GM12878 (cell line): ENCODE results near the gene ATP6AP2. TPM values are rescaled to one million over a fixed set of nuclear protein-coding genes. Genes with fewer than 3 reads are reported as not detected.
A peak's percentile ranks its signal among the peaks of the same experiment; 100 is the strongest.
"Not testable (repeated sequence)": the region's sequence is repeated elsewhere in the genome, so short reads cannot be mapped to it uniquely, and the experiment has no call there.

Source experiments
- ATAC-seq: fragments of 200-7000 bp; cut with Tn5 transposase; 3 replicates; pipeline ENCODE4 v1.9.1; 2020; ENCODE audit warnings: mild to moderate bottlenecking, moderate library complexity
- BruUV-seq: library from RNA; stranded (reverse); fragments of 400-500 nt; replicated peaks from 2 replicates; lab custom pipeline; 2021; lab: Mats Ljungman, UMichigan
- CTCF ChIA-PET: fragments of 300-600 bp; sonication (Branson Sonifier 250); formaldehyde crosslinking; extraction: SDS; loops from one replicate; lab custom pipeline; 2021; ENCODE audit warnings: inconsistent platforms; lab: Yijun Ruan, JAX
- POLR2A ChIA-PET: fragments of 350-600 bp; formaldehyde crosslinking; extraction: SDS; loops from one replicate; lab custom pipeline; 2021; ENCODE audit warnings: inconsistent platforms; lab: Charles Lee
- RAD21 ChIA-PET: fragments of 300-600 bp; sonication (Branson Sonifier 250); formaldehyde crosslinking; loops from one replicate; lab custom pipeline; 2023; ENCODE audit warnings: antibody characterized with exemption; ENCODE audit not compliant: unreplicated experiment; lab: Charles Lee
- SMC1A ChIA-PET: fragments of 300-600 bp; sonication (Branson Sonifier 250); formaldehyde crosslinking; loops from one replicate; lab custom pipeline; 2023; ENCODE audit not compliant: unreplicated experiment, uncharacterized antibody; lab: Charles Lee
- DNase-seq: peaks from one replicate; pipeline ENCODE4 v3.0.0-alpha.2; 2011; ENCODE audit warnings: low read depth, low spot score
- FAIRE-seq: peaks from 3 replicates; lab custom pipeline; 2011; peaks lifted over from hg19 to GRCh38; lab: Jason Lieb, UNC
- H2AFZ ChIP-seq: 2 replicates; pipeline ENCODE4 v1.6.0; 2011; ENCODE audit warnings: low read depth, low read length, control low read depth; ENCODE audit not compliant: control insufficient read depth
- H3K27ac ChIP-seq: 2 replicates; pipeline ENCODE4 v1.5.1; 2011; ENCODE audit warnings: control low read depth; ENCODE audit not compliant: control insufficient read depth, insufficient read depth
- H3K27me3 ChIP-seq, 2 experiments: replicated peaks in 1 of 2; 2 replicates each; pipeline versions ENCODE4 v1.6.0 to v1.6.1; 2011; ENCODE audit warnings: low read length in 1 of 2; ENCODE audit not compliant: control insufficient read depth in 2 of 2, insufficient read depth in 2 of 2
- H3K36me3 ChIP-seq, 2 experiments: 2 replicates each; pipeline ENCODE4 v1.5.1; 2011; ENCODE audit warnings: low read length in 1 of 2; ENCODE audit not compliant: control insufficient read depth in 2 of 2, insufficient read depth in 2 of 2
- H3K4me1 ChIP-seq: 2 replicates; pipeline ENCODE4 v1.6.1; 2011; ENCODE audit warnings: mild to moderate bottlenecking, low read length, moderate library complexity, mixed read lengths; ENCODE audit not compliant: control insufficient read depth, insufficient read depth
- H3K4me2 ChIP-seq: 2 replicates; pipeline ENCODE4 v1.6.0; 2011; ENCODE audit warnings: control low read depth; ENCODE audit not compliant: control insufficient read depth, insufficient read depth
- H3K4me3 ChIP-seq: fragments of 200-600 bp; sonication (generic); 2 replicates; pipeline ENCODE4 v1.5.1; 2016
- H3K79me2 ChIP-seq: 2 replicates; pipeline ENCODE4 v1.6.0; 2011; ENCODE audit warnings: low read length; ENCODE audit not compliant: control insufficient read depth, insufficient read depth
- H3K9ac ChIP-seq: 2 replicates; pipeline ENCODE4 v1.8.0; 2011; ENCODE audit warnings: low read length, control low read depth, mixed read lengths; ENCODE audit not compliant: control insufficient read depth, insufficient read depth
- H3K9me3 ChIP-seq: replicated peaks from 3 replicates; pipeline ENCODE4 v1.5.1; 2011; ENCODE audit warnings: mild to moderate bottlenecking, low read length; ENCODE audit not compliant: control insufficient read depth, insufficient read depth
- H4K20me1 ChIP-seq: 2 replicates; pipeline ENCODE4 v1.6.0; 2011; ENCODE audit not compliant: control insufficient read depth, insufficient read depth
- IKZF2 ChIP-seq, 2 experiments: fragments of 450-650 bp; IDR thresholded peaks; 2 replicates each; pipeline ENCODE4 v1.6.1; 2017; ENCODE audit warnings: mild to moderate bottlenecking in 2 of 2, moderate library complexity in 2 of 2
- REST ChIP-seq: IDR thresholded peaks from 2 replicates; pipeline ENCODE4 v1.6.1; 2012; ENCODE audit warnings: mild to moderate bottlenecking, low read depth, low read length
- WGBS: methylation state at CpG from one replicate; pipeline ENCODE4 v1.1.6; 2016; ENCODE audit warnings: low lambda C conversion rate; ENCODE audit not compliant: insufficient replicate concordance, insufficient coverage; ENCODE audit errors: missing lambda C conversion rate; 5-methylcytosine and 5-hydroxymethylcytosine counted together
- in situ Hi-C: fragments of 300-500 bp; cut with MboI; formaldehyde crosslinking; loops from 9 replicates; pipeline ENCODE4 v1.14.3; 2018; ENCODE audit warnings: mixed read lengths
- intact Hi-C: fragments of 100-400 bp; cut with micrococcal nuclease; formaldehyde crosslinking; loops from one replicate; pipeline ENCODE4 v1.14.2; 2022; ENCODE audit not compliant: unreplicated experiment
- polyA plus RNA-seq, 11 experiments: library from polyadenylated mRNA; depleted of rRNA in 4 of 11; unstranded in 6 of 11; stranded (reverse) in 5 of 11; fragments of >200 nt; fragmentation: Nextera tagmentation in 4 of 11; fragmentation: Illumina TruSeq in 1 of 11; extraction: Ambion mirVana in 4 of 11; extraction: Trizol in 1 of 11; gene quantifications; 1 replicate in 1 of 11; 2 replicates in 10 of 11; pipeline versions ENCODE4 v1.2.1 to v1.2.3, GENCODE V29; 2011 to 2016; ENCODE audit warnings: inconsistent platforms in 2 of 11, missing spikeins in 2 of 11, low read depth in 1 of 11
- total RNA-seq, 4 experiments: library from RNA; depleted of rRNA in 3 of 4; stranded (reverse); fragments of >200 nt in 3 of 4; fragmentation: Illumina TruSeq in 1 of 4; extraction: Trizol in 1 of 4; gene quantifications; 2 replicates each; pipeline versions ENCODE4 v1.2.1 to v1.2.3, GENCODE V29; 2013 to 2021
- TF ChIP-seq, protein P1 (sequence below), 3 experiments: IDR thresholded peaks in 2 of 3; conservative IDR thresholded peaks in 1 of 3; 2 replicates each; pipeline ENCODE4 v1.5.1; 2011; ENCODE audit warnings: low read depth in 3 of 3, low read length in 3 of 3, mild to moderate bottlenecking in 3 of 3, control low read depth in 2 of 3, moderate library complexity in 2 of 3, inconsistent platforms in 1 of 3, mixed read lengths in 1 of 3; ENCODE audit not compliant: control insufficient read depth in 2 of 3, insufficient read depth in 1 of 3; ENCODE audit errors: extremely low read depth in 1 of 3

The ATP6AP2 gene
- total and polyA plus RNA-seq, 10 of the 15 experiments (the other 5 are each of a cell fraction or from before 2014, with no cell fraction given): 36.3 to 141 (median 56.0) TPM

GRCh38 chrX:40573763-40574162, 7.0 kb upstream of the ATP6AP2 start (continued):
- no peak for TF ChIP-seq REST
- no peak for TF ChIP-seq IKZF2 (IDR thresholded peaks at IDR 0.05)
- TF ChIP-seq, protein P1, sequence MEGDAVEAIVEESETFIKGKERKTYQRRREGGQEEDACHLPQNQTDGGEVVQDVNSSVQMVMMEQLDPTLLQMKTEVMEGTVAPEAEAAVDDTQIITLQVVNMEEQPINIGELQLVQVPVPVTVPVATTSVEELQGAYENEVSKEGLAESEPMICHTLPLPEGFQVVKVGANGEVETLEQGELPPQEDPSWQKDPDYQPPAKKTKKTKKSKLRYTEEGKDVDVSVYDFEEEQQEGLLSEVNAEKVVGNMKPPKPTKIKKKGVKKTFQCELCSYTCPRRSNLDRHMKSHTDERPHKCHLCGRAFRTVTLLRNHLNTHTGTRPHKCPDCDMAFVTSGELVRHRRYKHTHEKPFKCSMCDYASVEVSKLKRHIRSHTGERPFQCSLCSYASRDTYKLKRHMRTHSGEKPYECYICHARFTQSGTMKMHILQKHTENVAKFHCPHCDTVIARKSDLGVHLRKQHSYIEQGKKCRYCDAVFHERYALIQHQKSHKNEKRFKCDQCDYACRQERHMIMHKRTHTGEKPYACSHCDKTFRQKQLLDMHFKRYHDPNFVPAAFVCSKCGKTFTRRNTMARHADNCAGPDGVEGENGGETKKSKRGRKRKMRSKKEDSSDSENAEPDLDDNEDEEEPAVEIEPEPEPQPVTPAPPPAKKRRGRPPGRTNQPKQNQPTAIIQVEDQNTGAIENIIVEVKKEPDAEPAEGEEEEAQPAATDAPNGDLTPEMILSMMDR (IDR thresholded peaks at IDR 0.05 in 2 of 3, conservative IDR thresholded peaks at IDR 0.05 in 1 of 3; ENCODE audit: control insufficient read depth in 2 of 3, extremely low read depth in 1 of 3, insufficient read depth in 1 of 3, low read depth in 3 of 3, low read length in 3 of 3): peak; percentile 86 to 90 (median 87)

DNA sequence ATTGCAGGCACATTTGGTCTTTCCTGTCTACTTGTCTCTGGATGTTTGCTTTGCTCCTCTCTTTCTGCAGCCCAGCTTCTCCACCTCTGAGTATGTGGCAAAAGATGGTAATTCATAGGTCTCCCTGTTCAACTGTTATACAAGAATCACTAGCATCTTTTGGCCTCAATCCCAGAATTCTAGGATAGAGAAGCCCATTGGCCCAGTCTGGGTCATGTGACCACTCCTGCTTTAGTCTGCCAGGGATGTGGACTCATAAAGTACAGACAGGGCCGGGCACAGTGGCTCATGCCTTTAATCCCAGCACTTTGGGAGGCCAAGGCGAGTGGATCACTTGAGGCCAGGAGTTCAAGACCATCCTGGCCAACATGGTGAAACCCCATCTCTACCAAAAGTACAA, 5.4 kb upstream of the ATP6AP2 start:
- H4K20me1 ChIP-seq, H3K4me1 ChIP-seq, FAIRE-seq, SMC1A ChIA-PET, H2AFZ ChIP-seq, H3K4me3 ChIP-seq, BruUV-seq, H3K27me3 ChIP-seq, H3K27ac ChIP-seq, H3K9me3 ChIP-seq, H3K9ac ChIP-seq, intact Hi-C loops, H3K4me2 ChIP-seq, H3K79me2 ChIP-seq, DNase-seq, ATAC-seq, POLR2A ChIA-PET, H3K36me3 ChIP-seq, in situ Hi-C loops: not testable (repeated sequence)
- 24% methylated on average over 2 of the region's 2 CpGs for WGBS
- RAD21 ChIA-PET: interaction anchor here (0.7 kb wide), 1 partner anchor 17 kb away, joined by 3 read pairs; no protein-coding TSS in a partner anchor
- CTCF ChIA-PET: interaction anchor here (1.6 kb wide), 1 partner anchor 31 kb away, joined by 8 read pairs; no protein-coding TSS in a partner anchor
